ENCODE results near the gene CAPN8.

Gene CAPN8

DNA sequence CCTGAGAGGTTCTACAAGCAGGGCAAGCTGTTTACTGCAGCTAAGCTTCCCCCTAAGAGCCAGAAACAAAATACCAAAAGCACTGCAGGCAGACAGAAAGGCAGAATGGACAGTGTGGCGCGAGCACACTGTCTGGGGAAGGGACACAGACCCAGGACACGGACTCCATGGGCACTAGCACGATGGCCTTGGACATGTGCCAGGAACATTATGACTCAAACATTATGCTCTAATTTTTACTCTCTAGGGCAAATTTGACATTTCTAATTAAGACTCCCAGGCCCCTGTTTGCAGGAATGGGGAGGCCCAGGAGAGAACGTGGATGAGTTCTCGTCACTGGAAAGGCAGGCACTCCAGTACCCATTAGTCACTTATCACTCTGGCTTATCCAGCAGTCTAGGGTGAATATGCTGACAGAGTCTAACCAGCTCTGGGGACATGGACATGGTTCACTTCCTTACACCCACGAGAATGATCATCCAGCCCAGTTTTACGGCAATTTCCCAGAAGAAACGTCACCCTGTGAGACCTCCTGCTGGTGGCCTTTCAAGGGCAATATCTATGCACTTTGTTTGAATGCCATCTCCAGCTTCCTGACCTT is 45.1 kb downstream of the CAPN8 start:
- in situ Hi-C loops (cut with MboI; ENCODE audit: low sequenced_read_pairs), result no loop called here

DNA sequence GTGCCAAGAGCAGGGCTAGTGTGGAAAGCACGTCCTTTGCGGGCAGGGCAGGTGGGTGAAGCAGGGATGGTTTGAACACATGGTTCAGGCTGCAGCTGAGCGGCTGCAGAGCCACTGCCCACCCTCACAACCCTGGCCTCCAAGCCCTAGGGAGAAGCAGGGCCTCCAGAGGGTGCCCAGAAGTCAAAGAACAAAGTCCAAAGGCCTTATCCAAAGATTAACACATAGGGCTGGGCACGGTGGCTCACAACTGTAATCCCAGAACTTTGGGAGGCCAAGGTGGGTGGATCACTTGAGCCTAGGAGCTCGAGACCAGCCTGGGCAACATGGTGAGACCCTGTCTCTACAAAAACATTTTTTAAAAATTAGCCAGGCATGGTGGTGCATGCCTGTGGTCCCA is 46.8 kb downstream of the CAPN8 start:
- in situ Hi-C loops (cut with MboI; ENCODE audit: low sequenced_read_pairs), result no loop called here

DNA sequence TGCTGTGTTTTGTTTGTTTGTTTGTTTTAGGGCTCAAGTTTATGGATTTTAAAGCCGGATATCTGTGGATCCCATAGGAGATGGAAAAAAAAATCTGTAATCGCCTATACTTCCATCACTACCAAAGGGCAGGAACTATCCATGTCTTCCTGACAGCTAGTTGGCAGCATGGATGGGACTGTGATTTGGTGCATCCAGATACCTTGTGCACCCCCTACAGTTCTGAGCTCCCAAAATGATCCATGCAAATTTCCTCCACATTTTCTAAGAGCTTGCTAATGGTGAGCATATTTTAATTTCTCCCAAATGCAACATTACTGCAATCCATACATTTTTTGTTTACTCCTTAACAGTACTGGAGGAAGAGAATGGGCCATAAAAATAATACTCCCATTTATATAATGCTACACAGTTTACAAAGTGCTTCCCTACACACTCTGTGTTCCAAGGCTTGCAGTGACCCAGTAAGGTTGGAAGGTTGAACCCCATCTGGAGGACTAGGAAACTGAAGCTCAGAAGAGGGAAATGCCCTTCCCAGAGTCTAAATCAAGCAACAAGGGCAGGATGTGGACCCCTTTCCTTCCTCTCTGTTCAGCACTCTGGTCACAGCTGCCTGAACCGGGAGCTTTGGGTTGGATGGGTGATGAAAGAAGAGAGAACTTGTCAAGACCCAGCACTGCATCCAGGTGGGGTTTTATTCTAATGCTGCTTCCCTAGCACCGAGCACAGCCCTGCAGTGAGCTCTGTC is 48.0 kb downstream of the CAPN8 start:
- in situ Hi-C loops (cut with MboI; ENCODE audit: low sequenced_read_pairs), result no loop called here

DNA sequence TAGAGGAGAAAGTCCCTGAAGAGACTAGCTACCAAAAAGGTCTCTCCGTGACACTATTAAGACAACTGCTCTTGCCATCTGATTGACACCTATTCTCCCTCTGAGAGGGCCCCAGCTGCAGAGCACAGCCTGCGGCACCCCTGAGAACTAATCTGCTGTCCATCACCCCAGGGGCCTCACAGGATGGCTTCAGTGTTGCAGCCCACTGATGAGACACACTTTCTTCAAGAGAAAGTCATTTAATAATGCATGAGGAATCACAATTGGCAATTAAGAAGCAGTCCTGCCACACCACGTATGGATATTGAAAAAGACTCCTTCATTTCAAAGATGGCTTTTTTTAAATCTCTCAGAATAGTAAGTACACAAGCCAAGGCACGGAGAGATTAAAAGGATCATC is 48.9 kb downstream of the CAPN8 start:
- in situ Hi-C loops (cut with MboI; ENCODE audit: low sequenced_read_pairs), result no loop called here

DNA sequence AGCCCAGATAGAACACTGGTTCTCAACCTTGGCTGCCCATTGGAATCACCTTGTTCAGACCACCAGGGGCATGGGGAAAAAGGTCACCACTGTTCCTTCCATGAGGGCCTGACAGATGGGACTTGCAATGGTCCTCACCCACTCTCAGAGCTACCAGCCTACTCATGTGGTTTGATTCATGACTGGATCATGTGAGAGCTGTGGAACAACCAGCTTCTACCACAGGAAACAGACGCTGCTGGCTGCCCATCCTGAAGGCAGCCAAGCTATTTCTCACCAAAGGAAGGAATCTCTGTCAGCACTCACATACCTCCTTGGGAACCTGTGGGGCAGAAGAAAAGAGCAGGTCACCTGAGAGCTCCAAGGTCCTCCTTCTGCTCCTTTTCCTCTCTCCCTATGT is 53.6 kb downstream of the CAPN8 start:
- in situ Hi-C loops (cut with MboI; ENCODE audit: low sequenced_read_pairs), result no loop called here

DNA sequence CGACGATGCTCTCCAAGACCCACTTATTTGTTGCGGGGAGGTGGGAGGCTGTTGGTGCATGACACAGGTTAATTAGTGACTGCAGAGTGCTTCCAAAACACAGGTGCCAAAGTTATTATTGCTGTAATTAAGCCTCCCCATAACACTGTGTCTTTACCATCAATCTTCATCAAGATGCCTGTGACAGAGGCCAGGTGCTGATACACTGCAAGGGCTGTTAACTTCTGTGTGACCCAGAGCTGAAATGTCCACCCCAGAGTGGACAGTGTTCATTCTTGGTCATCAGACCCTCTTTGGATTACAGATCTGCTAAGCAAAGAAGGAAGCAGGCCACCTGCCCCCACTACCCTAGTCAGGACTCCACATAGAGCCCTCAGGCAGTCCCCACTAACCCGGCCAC is 55.5 kb downstream of the CAPN8 start:
- in situ Hi-C loops (cut with MboI; ENCODE audit: low sequenced_read_pairs), result no loop called here

DNA sequence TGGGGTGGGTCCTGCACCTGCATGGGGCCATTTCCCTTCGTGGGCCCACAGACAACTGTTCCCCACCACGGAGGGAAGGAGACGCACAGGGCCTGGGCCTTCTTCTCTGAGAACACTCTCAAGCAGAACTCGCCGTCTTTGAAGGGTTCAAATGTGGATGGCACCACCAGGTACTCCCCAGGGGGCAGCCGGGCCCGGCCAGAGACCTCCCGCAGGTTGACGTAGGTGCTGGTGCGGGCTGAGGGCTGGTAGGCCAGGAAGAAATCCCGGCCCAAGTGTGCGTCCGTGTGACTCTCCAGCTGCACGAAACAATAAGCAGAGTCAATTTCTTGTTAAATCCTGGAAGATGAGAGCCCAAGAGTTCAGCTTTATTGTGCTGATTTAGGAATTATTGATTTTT is 56.4 kb downstream of the CAPN8 start:
- in situ Hi-C loops (cut with MboI; ENCODE audit: low sequenced_read_pairs), result no loop called here

DNA sequence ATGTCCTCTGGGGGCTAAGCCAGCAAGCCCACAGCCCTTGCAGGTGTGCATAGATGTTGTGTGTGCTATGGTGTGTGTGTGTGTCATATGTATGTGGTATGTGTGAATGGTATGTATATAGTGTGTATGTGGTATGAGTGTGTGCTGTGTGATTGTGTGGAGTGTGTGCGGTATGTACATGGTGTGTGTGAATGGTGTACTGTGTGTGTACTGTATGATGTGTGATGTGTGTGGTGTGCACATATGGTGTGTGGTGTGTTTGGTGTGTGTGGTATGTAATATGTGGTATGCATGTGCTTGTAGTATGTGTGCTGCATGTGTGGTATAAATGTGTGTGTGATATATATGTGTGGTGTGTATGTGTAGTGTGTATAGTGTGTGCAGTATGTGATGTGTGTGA is 107.0 kb downstream of the CAPN8 start:
- in situ Hi-C loops (cut with MboI; ENCODE audit: low sequenced_read_pairs), result no loop called here

DNA sequence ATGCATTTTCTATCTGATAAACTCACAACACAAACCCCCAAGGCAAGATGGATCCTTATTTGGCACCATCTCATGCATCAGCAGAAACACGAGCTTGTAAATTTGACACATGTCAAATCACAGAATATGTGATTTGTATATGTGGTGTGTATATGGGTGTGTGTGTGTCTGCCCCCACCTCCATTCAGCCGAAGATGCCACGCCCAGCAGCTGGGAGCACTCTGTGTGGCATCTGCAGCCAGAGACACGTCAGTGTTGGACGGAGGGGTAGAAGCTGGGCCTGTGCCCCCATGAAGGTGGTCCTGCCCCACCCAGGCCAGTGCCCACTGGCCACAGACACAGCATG is 108.4 kb downstream of the CAPN8 start:
- in situ Hi-C loops (cut with MboI; ENCODE audit: low sequenced_read_pairs), result no loop called here

DNA sequence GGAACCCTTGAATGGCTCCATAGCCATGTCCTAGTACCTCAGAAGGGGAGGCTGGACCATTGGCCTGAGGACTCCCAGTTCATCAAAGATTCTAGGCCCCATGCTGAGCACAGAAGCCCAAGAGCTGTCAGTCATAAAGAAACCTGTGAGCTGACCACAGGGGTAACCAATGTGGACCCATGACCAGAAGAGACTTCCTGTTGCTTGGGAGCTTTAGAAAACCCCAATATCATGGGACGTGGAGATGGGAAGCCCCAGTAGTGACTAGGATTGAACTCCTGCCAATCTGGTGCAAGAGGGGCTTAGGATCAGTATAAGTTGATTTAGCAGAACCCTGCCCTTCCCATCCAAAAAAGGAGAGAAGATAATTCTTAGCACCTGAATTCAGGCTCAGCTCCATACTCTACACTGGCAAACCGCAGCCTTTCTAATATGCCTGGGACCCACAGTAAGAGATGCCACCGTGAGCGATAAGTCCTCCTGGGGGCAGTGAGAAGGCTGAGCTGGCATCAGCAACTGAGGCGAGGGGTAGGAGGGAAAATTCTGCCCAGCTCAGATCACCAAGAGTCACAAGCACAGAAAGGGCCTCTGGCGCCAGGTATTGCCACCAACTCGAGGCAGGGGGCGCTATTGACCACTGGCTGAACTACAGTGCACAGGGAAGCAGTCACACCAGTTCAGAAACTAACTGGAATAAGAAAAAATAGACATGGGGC is 108.9 kb downstream of the CAPN8 start:
- in situ Hi-C loops (cut with MboI; ENCODE audit: low sequenced_read_pairs), result no loop called here

DNA sequence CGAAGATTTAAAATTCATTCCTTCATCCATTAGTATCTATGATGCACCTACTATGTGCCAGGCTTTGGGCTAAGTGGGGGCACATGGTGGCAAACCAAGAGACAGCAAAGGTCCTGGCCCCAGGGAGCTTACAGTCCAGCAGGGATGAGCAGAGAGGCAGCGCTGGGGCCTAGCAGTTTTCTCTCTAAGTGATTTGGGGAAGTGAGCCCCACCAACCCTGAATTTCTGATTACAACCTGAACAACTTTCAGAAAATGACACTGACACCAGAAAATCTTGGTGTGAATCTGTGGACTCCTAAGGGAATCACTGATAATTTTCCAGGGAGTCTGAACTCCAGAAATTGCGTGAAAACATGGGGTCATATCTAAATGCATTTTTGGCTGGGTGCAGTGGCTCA is 111.5 kb downstream of the CAPN8 start:
- in situ Hi-C loops (cut with MboI; ENCODE audit: low sequenced_read_pairs), result no loop called here

DNA sequence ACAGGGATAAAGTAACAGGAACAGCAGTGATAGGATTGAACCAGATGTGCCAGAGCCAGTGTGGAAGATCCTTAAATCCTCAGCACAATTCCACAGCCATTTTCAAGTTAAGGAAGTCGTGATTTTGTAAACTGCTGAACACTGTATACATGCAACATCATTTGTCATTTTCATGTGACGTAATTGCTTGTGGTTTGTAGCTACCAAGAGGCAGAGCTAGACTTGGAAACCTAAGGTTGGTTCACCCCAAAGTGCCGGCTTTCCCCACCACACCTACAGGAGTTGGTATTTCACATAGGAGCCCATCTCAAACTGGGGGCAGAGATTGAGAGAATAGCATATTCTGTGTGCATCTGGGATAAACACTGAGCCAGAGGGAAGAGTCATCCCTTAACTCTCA is 113.9 kb downstream of the CAPN8 start:
- in situ Hi-C loops (cut with MboI; ENCODE audit: low sequenced_read_pairs), result no loop called here

DNA sequence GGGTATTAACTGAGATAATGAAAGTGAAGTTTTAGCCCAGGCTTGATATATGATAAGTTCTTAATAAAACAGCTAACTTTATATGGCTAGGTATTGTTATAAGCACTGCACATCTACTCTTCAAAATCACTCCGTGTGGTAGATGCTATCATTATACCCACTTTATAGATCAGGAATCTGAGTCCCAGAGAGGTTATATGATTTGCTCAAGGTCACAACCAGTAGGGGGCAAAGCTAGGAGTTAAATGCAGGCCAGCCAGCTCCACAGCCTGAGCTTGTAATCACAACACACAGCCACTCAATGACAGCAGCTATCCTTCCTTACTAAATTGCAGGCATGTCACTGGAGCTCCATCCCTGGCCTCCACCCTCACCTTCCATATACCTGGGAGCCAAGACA is 115.8 kb downstream of the CAPN8 start:
- in situ Hi-C loops (cut with MboI; ENCODE audit: low sequenced_read_pairs), result no loop called here

DNA sequence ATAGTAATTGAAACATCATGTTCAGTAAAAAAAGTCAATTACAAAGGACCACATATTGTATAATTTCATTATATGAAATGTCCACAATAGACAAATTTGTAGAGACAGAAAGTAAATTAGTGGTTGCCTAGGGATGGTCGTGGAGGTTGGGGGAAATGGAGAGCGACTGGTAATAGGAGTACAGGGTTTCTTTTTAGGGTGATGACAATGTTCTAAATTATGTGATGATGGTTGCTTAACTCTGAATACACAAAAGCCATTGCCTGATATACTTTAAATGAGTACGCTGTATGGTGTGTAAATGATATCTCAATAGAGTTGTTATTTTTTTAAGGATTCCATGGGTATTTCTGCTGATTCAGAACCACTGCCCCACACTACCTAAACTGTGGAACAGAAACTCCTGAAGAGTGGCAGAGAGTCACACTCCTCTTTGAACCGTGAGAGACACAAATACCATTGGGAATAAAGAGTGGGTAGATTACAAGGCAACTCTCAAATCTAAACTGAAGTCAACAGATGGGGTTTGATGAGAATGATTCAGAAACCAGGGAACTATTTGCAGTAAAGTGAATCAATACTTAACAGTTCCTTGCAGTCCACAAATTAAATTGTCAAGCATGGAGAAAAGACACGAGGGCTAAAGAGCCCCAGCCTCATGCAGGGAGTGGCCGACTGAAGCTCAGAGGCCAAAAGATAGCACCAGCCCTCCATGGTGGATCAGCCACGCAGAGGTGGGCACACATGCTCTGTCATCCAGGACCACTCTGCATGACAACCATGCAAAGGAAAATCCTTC is 118.0 kb downstream of the CAPN8 start:
- in situ Hi-C loops (cut with MboI; ENCODE audit: low sequenced_read_pairs), result no loop called here

DNA sequence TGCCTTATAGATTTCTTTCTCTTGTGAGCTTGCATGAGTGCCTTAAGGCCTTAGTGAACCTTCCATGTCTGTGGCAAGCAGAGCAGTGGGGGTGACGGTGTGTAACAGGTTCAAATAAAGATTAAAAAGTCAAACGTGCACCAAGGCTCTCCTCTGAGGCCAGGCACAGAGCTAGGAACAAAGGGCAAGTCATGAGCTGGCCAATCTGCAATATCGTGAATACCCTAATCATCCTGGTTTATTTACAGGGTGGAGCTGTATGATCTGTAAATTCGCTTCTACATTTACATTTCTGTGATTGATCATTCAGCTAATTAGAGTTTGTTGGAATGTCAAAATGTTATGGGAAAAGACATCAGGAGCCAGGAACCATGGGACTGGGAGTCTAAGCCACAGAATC is 120.2 kb downstream of the CAPN8 start:
- in situ Hi-C loops (cut with MboI; ENCODE audit: low sequenced_read_pairs), result no loop called here

DNA sequence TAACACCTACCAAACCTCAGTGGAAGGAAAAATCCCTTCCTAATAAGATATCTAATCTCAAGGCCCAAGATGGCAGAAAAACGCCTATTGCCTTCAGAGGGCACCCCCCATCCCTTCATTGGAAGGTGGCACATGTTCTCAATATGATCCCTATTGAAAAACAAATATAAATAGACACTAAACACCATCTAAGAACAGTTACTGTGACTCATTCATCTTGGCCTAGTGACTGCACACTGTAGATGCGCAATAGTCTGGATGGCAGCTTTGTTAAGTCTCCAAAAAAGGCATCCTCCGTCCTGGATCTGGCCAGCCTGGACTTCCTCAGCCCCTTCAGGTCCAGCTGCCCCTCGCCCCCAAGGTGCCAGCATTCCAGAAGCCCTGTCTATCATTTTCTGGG is 121.9 kb downstream of the CAPN8 start:
- in situ Hi-C loops (cut with MboI; ENCODE audit: low sequenced_read_pairs), result no loop called here

DNA sequence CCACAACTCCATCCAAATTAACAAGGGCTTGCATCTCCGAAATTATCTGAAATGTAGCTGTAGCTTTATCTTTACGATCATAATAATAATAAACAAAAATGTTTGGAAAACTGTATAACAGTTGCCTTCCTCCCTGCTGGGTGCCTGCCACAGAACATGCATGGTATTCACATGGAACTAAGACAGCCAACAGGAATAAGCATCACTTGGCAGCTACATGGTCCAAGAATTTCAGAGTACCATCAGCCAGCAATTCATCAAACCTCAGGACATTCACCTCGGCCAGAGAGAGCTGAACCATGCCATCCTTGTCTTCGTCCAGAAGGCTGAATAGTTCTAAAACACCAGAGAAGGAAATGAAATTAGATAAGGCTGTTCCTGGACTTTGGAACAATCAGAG is 122.7 kb downstream of the CAPN8 start:
- in situ Hi-C loops (cut with MboI; ENCODE audit: low sequenced_read_pairs), result no loop called here

DNA sequence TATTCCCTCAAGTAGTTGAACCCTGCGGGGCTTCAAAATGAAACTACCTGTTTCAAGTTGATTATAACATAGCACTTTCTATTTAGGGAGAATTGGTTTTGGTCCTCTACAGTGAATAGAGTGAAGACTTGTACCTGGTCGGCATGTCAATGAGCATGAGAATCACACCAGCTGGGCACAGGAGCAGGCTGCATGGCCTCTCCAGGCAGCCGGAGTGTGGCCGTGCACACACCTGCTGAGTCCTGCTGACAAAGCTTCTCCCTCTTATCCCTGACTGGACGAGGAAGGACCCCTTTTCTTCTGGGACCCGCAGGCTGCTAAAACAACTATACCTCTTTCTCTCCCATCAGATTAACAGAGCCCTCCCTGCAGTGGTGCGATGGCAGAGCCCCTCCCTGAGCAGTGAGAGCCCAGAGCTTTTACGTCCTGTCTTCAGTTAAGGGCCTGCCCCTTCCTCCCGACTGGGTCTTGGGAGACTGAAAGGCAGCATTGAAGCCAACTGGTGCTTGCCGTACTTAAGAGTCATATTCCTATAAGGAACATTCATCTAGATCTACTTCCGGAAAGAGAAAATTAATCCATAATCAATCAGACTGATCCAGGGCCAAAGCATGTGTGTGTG is 124.9 kb downstream of the CAPN8 start:
- in situ Hi-C loops (cut with MboI; ENCODE audit: low sequenced_read_pairs), result no loop called here

DNA sequence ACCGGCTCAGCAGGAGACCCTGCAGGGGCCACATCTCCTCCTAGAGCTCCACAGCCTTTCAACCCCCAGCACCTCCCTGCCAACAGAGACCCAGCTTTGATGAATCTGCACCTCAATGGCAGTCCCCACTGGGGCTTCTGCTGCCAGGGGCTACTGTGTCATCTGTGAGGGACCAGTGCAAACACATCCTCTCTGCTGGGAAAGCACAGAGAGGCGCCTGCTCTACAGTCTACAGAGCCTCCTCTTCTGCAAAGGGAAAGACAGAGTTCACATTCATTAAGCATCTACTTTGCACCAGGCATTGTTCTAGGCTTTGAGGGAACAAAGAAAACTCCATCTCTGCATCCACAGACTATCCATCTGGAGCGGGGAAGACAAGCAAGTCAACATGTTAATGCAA is 125.8 kb downstream of the CAPN8 start:
- in situ Hi-C loops (cut with MboI; ENCODE audit: low sequenced_read_pairs), result no loop called here

DNA sequence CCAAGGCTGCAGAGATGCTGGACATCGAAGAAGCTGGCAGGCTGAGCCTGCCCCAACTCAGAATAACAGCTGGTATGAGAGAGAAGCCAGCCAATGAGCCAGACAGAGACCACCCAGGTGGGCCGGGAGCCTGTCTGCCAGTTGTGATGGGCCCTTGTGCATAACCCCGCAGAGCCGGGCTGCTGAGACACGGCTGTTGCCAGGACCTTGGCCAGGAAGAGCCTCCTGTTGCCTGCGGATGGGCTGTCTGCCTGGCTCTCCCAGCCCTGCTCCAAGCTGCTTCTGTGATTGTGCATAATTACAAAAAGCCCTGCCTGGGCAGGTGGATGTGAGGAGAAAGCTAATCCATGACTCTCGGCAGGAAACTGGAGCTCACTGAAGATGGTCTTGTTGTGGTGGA is 126.5 kb downstream of the CAPN8 start:
- in situ Hi-C loops (cut with MboI; ENCODE audit: low sequenced_read_pairs), result no loop called here

DNA sequence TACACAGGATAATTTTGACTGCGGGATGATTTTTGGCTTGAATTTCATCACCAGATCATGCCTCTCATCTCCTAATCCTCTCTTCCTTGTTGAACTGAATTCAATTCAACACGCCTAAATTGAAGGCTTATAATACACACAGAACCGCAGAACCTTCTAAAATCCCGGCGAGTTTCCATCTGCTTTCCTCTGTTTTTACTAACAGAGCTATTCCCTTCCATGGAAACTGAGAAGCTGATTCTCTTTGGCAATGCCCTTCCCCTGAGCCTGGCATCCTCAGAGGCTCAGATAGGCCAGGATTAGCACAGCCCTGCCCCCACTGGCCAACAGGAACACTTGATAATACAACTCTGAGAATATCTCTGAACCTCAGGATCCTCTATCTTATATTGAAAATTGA is 130.2 kb downstream of the CAPN8 start:
- in situ Hi-C loops (cut with MboI; ENCODE audit: low sequenced_read_pairs), result no loop called here
